IMR-90 (cell line): ENCODE measurements around the gene CSRNP3.

Experiments used
- BHLHE40 ChIP-seq: fragments of 150-350 bp; IDR thresholded peaks from 2 replicates; pipeline ENCODE4 v1.6.1; 2016; ENCODE audit warnings: mild to moderate bottlenecking, low read depth, low read length
- CHD1 ChIP-seq: IDR thresholded peaks from 2 replicates; pipeline ENCODE4 v1.6.1; 2012; ENCODE audit warnings: low read depth, low read length, improper control_type of control experiment
- CTCF ChIP-seq: conservative IDR thresholded peaks from 2 replicates; pipeline ENCODE4 v1.5.1; 2012; ENCODE audit warnings: mild to moderate bottlenecking, low read depth, low read length, improper control_type of control experiment
- FOS ChIP-seq: fragments of 150-350 bp; IDR thresholded peaks from 2 replicates; pipeline ENCODE4 v1.6.1; 2016; ENCODE audit warnings: low read depth, low read length
- MAZ ChIP-seq: IDR thresholded peaks from 2 replicates; pipeline ENCODE4 v1.6.1; 2012; ENCODE audit warnings: low read depth, mild to moderate bottlenecking, low read length, improper control_type of control experiment, moderate library complexity, borderline replicate concordance
- MXI1 ChIP-seq: IDR thresholded peaks from 2 replicates; pipeline ENCODE4 v1.6.1; 2012; ENCODE audit warnings: low read depth, mild to moderate bottlenecking, low read length, moderate library complexity, borderline replicate concordance
- POLR2A ChIP-seq: IDR thresholded peaks from 2 replicates; pipeline ENCODE4 v1.6.1; 2012; ENCODE audit warnings: mild to moderate bottlenecking, low read depth, low read length
- RAD21 ChIP-seq: IDR thresholded peaks from 2 replicates; pipeline ENCODE4 v1.6.1; 2012; ENCODE audit warnings: low read length, improper control_type of control experiment
- RFX5 ChIP-seq: IDR thresholded peaks from 2 replicates; pipeline ENCODE4 v1.8.0; 2012; ENCODE audit warnings: low read depth, mild to moderate bottlenecking, low read length, moderate library complexity

GRCh38 chr2:165725421-165725820 lies 255.9 kb downstream of the CSRNP3 start:
- TF ChIP-seq CTCF (no peak), MXI1 (no peak), MAZ (no peak), RAD21 (no peak), FOS (peak; percentile 79), POLR2A (no peak), BHLHE40 (no peak), CHD1 (no peak), RFX5 (no peak)
